Measurements from ENCODE around the gene CYP26C1. TPM values are rescaled to one million over a fixed set of nuclear protein-coding genes. Genes with fewer than 3 reads are reported as not detected.

The CYP26C1 gene
- total RNA-seq, 2 donors from 2014 or later: 0.18 to 0.20 TPM

DNA sequence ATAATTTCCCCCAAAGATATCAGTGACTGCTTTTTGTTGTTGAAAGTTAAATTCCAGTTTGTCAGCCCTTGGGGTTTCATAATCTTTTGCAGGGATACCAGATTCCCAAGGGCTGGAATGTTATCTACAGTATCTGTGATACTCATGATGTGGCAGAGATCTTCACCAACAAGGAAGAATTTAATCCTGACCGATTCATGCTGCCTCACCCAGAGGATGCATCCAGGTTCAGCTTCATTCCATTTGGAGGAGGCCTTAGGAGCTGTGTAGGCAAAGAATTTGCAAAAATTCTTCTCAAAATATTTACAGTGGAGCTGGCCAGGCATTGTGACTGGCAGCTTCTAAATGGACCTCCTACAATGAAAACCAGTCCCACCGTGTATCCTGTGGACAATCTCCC is 16.3 kb downstream of the CYP26C1 start:
- Mint-ChIP-seq H3K27ac (no peak overlapping the region), H3K27me3 (peaks cover 75% of the 10 kb centered on the region), H3K36me3 (ENCODE audit: low read depth) (peaks cover 6% of the 10 kb centered on the region), H3K4me3 (no peak overlapping the region), H3K4me1 (peaks cover 25% of the 10 kb centered on the region)
- ATAC-seq (no peak), DNase-seq (no peak)
- H3K9me3 ChIP-seq (ENCODE audit: control insufficient read depth, low read length, poor library complexity, severe bottlenecking): no peaks in the 10 kb centered on the region

- peaks cover 6% of the 10 kb centered on the region for H3K36me3 Mint-ChIP-seq (ENCODE audit: low read depth)
- H3K9me3 ChIP-seq (ENCODE audit: control insufficient read depth, low read length, poor library complexity, severe bottlenecking): no peaks in the 10 kb centered on the region
- ATAC-seq (no peak), DNase-seq (no peak)
- H3K4me1 Mint-ChIP-seq: peaks cover 18% of the 10 kb centered on the region
- peaks cover 68% of the 10 kb centered on the region for H3K27me3 Mint-ChIP-seq
- H3K27ac Mint-ChIP-seq: no peak overlapping the region
- no peak overlapping the region for H3K4me3 Mint-ChIP-seq
These were observed 17.3 kb downstream of the CYP26C1 start for GRCh38 chr10:93077860-93078337.

GRCh38 chr10:93079663-93080349 is 19.2 kb downstream of the CYP26C1 start:
- Mint-ChIP-seq H3K27me3 (peaks cover 60% of the 10 kb centered on the region), H3K36me3 (ENCODE audit: low read depth) (peaks cover 2% of the 10 kb centered on the region), H3K4me3 (peak overlapping the region; percentile 36), H3K27ac (peak overlapping the region; percentile 47), H3K4me1 (peaks cover 13% of the 10 kb centered on the region)
- no peak for ATAC-seq
- no peaks in the 10 kb centered on the region for H3K9me3 ChIP-seq (ENCODE audit: control insufficient read depth, low read length, poor library complexity, severe bottlenecking)
- no peak for DNase-seq

DNA sequence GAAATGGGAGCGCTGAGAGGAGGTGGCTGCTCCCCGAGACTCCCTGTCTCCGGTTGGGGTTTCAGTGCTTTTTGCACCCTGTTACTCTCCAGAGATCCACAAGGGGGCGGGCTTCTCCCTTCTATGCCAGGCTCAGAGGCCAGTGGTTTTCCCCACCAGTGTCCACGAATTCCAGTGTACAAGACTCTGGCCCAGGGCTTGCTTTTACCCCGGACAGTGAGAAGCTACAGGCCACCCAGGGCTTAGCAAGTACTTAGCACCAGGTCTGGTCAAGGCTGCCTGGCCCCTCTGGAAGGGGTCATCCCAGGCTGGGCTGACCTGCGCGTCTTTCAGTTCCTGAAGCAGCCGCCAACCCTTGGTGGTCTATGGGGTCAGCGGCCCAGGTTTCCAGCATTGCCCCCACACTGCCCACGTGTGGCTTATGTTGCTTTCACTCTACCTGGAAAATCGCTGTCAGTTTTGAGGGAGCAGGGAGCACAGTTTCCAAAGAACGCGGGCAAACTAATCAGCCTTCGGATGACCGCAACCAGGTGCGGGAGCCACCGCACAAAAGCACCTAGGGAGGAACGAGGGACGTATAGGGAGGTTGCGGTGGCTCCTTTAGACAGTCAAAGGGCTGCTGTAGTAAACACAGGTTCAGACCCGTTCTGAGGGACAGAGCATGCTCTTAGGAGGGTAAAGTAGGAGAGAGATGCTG is 19.9 kb downstream of the CYP26C1 start:
- Mint-ChIP-seq H3K4me3 (peak overlapping the region; percentile 36), H3K27ac (peak overlapping the region; percentile 47), H3K27me3 (peaks cover 53% of the 10 kb centered on the region)

DNA sequence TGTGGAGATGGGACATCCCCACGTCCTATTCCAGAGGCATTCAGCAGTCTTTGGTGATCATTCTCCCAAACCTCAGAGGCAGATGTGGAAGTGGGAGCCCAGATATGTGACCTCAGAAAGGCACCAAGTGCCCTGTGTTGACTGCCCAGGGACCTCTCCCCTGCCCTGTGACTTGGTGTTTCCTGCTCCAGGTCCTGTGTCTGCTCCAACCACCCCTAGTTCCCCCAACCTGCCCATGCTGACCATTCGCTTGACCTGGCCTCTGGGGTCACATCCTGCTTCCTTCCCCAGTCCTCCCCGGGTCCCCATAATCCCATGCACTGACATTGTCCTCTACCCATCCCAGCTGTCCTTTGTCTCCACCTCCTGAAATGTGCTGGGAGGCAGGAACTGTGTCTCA is 20.7 kb downstream of the CYP26C1 start:
- ATAC-seq (no peak), DNase-seq (no peak)
- no peak overlapping the region for H3K4me3 Mint-ChIP-seq
- peaks cover 2% of the 10 kb centered on the region for H3K36me3 Mint-ChIP-seq (ENCODE audit: low read depth)
- peaks cover 9% of the 10 kb centered on the region for H3K4me1 Mint-ChIP-seq
- no peak overlapping the region for H3K27ac Mint-ChIP-seq
- peaks cover 45% of the 10 kb centered on the region for H3K27me3 Mint-ChIP-seq
- no peaks in the 10 kb centered on the region for H3K9me3 ChIP-seq (ENCODE audit: control insufficient read depth, low read length, poor library complexity, severe bottlenecking)

More for the DNA sequence above, 19.9 kb downstream of the CYP26C1 start:
- H3K36me3 Mint-ChIP-seq (ENCODE audit: low read depth): peaks cover 2% of the 10 kb centered on the region
- DNase-seq (peak; percentile 30 to 45 (median 32)), ATAC-seq (peak; percentile 80)
- H3K4me1 Mint-ChIP-seq: peaks cover 10% of the 10 kb centered on the region
- no peaks in the 10 kb centered on the region for H3K9me3 ChIP-seq (ENCODE audit: control insufficient read depth, low read length, poor library complexity, severe bottlenecking)

- Mint-ChIP-seq H3K4me1 (peaks cover 9% of the 10 kb centered on the region), H3K36me3 (ENCODE audit: low read depth) (peaks cover 2% of the 10 kb centered on the region), H3K27ac (no peak overlapping the region), H3K4me3 (no peak overlapping the region), H3K27me3 (peaks cover 39% of the 10 kb centered on the region)
- H3K9me3 ChIP-seq (ENCODE audit: control insufficient read depth, low read length, poor library complexity, severe bottlenecking): no peaks in the 10 kb centered on the region
- ATAC-seq (no peak), DNase-seq (no peak)
These were observed 21.2 kb downstream of the CYP26C1 start for GRCh38 chr10:93081834-93082233.

GRCh38 chr10:93083743-93084539 is 23.3 kb downstream of the CYP26C1 start:
- Mint-ChIP-seq H3K4me1 (peaks cover 12% of the 10 kb centered on the region), H3K36me3 (ENCODE audit: low read depth) (peaks cover 5% of the 10 kb centered on the region), H3K27me3 (peaks cover 42% of the 10 kb centered on the region), H3K27ac (no peak overlapping the region), H3K4me3 (no peak overlapping the region)
- no peaks in the 10 kb centered on the region for H3K9me3 ChIP-seq (ENCODE audit: control insufficient read depth, low read length, poor library complexity, severe bottlenecking)
- ATAC-seq (no peak), DNase-seq (no peak)

GRCh38 chr10:93085272-93085859 is 24.8 kb downstream of the CYP26C1 start:
- DNase-seq (no peak), ATAC-seq (no peak)
- Mint-ChIP-seq H3K4me3 (no peak overlapping the region), H3K36me3 (ENCODE audit: low read depth) (peaks cover 5% of the 10 kb centered on the region), H3K27ac (no peak overlapping the region), H3K27me3 (peaks cover 35% of the 10 kb centered on the region), H3K4me1 (peaks cover 11% of the 10 kb centered on the region)
- H3K9me3 ChIP-seq (ENCODE audit: control insufficient read depth, low read length, poor library complexity, severe bottlenecking): no peaks in the 10 kb centered on the region

GRCh38 chr10:93086289-93086688 is 25.7 kb downstream of the CYP26C1 start:
- peaks cover 5% of the 10 kb centered on the region for H3K36me3 Mint-ChIP-seq (ENCODE audit: low read depth)
- DNase-seq: no peak
- peaks cover 33% of the 10 kb centered on the region for H3K27me3 Mint-ChIP-seq
- peaks cover 11% of the 10 kb centered on the region for H3K4me1 Mint-ChIP-seq
- H3K4me3 Mint-ChIP-seq: no peak overlapping the region
- ATAC-seq: no peak
- no peaks in the 10 kb centered on the region for H3K9me3 ChIP-seq (ENCODE audit: control insufficient read depth, low read length, poor library complexity, severe bottlenecking)
- no peak overlapping the region for H3K27ac Mint-ChIP-seq

DNA sequence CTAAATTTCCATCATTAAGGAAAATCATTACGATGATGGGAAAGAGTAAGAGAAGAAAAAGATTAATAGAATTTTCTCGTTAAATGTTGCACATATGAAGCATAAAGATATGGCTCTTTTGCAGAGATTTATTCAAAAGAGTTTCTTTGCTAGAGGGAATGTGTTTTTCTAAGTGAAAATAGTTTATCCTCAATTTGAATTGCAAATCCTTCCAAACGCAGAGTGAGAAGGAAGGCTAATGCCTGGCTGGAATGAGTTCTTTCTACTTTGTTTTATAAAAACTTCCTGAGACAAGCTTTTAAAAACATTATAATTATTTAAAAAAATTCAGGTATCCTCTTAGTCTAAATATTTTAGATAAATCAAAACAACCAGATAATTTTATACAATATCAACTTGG is 27.2 kb downstream of the CYP26C1 start:
- no peak overlapping the region for H3K27ac Mint-ChIP-seq
- peaks cover 27% of the 10 kb centered on the region for H3K27me3 Mint-ChIP-seq
- DNase-seq (no peak), ATAC-seq (no peak)
- H3K4me3 Mint-ChIP-seq: no peak overlapping the region
- no peaks in the 10 kb centered on the region for H3K9me3 ChIP-seq (ENCODE audit: control insufficient read depth, low read length, poor library complexity, severe bottlenecking)
- peaks cover 5% of the 10 kb centered on the region for H3K36me3 Mint-ChIP-seq (ENCODE audit: low read depth)
- H3K4me1 Mint-ChIP-seq: peaks cover 10% of the 10 kb centered on the region

DNA sequence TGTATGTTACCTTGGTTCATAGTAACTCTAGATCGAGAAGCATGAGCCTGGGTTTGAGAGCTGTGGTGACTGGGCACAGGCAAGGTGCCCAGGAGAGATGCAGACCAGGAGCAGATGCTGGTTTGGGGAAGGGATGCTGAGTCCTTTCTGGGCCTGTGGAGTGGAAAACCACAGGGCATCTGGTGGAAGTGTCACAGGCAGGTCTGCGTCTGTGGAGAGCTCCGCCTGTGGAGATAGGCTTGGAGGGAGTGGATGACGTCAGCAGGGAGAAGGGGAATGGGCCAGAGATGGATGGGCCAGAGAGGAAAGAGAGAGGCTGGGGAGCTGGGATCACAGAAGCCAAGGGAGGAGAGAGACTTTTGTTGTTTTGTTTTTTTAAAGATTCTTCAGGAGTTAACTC is 27.9 kb downstream of the CYP26C1 start:
- H3K36me3 Mint-ChIP-seq (ENCODE audit: low read depth): peaks cover 5% of the 10 kb centered on the region

DNA sequence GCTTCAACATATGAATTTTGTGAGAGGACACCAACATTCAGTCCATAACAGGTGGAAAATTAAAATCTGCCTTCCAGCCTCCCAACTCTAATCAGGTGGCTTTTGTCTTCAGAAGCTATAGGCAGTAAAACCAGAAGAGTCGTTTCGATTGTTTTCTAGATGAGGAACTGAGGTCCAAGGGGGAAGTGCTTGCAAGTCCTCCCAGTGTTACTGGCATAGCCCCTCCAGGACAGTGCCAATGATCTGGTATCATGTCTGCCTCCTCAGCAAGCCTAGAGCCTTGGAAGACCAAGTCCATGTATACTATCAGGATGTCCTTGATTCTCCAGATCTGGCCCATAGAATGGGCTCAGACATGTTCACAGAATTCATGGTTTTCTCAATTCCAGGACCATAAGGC is 30.0 kb downstream of the CYP26C1 start:
- ATAC-seq: no peak
- no peak for DNase-seq
- H3K9me3 ChIP-seq (ENCODE audit: control insufficient read depth, low read length, poor library complexity, severe bottlenecking): no peaks in the 10 kb centered on the region
- Mint-ChIP-seq H3K4me1 (peaks cover 10% of the 10 kb centered on the region), H3K27ac (no peak overlapping the region), H3K4me3 (no peak overlapping the region), H3K27me3 (peaks cover 27% of the 10 kb centered on the region), H3K36me3 (ENCODE audit: low read depth) (peaks cover 5% of the 10 kb centered on the region)

More for the DNA sequence above, 27.9 kb downstream of the CYP26C1 start:
- ATAC-seq (no peak), DNase-seq (no peak)
- H3K9me3 ChIP-seq (ENCODE audit: control insufficient read depth, low read length, poor library complexity, severe bottlenecking): no peaks in the 10 kb centered on the region
- H3K27ac Mint-ChIP-seq: no peak overlapping the region
- H3K27me3 Mint-ChIP-seq: peaks cover 27% of the 10 kb centered on the region
- H3K4me3 Mint-ChIP-seq: no peak overlapping the region
- H3K4me1 Mint-ChIP-seq: peaks cover 10% of the 10 kb centered on the region

- H3K9me3 ChIP-seq (ENCODE audit: control insufficient read depth, low read length, poor library complexity, severe bottlenecking): no peaks in the 10 kb centered on the region
- Mint-ChIP-seq H3K36me3 (ENCODE audit: low read depth) (peaks cover 5% of the 10 kb centered on the region), H3K27me3 (peaks cover 27% of the 10 kb centered on the region), H3K4me3 (no peak overlapping the region), H3K27ac (no peak overlapping the region), H3K4me1 (peaks cover 7% of the 10 kb centered on the region)
- no peak for ATAC-seq
- DNase-seq: no peak
These were observed 31.4 kb downstream of the CYP26C1 start for GRCh38 chr10:93091960-93092359.

Measured in T-helper 17 cell (primary cell).